Motor neuron (in vitro differentiated cells): ENCODE results near the gene STOX2. TPM values are rescaled to one million over a fixed set of nuclear protein-coding genes. Genes with fewer than 3 reads are reported as not detected.

ENCODE experiments used
- ATAC-seq, 8 experiments: fragments of 200-7000 bp; cut with Tn5 transposase; replicated peaks in 6 of 8; 2 replicates each; pipeline ENCODE4 v1.8.0; 2021; ENCODE audit warnings: mild to moderate bottlenecking in 8 of 8, moderate library complexity in 8 of 8
- H3K27ac ChIP-seq, 2 donors: fragments of 250-450 bp; sonication (Bioruptor Pico); 2 replicates each; pipeline ENCODE4 v1.9.0; 2021; ENCODE audit warnings: antibody characterized with exemption in 2 of 2, mild to moderate bottlenecking in 2 of 2, moderate library complexity in 1 of 2
- H3K4me1 ChIP-seq, 2 donors: fragments of 250-450 bp; sonication (Bioruptor Pico); replicated peaks in 1 of 2; 2 replicates each; pipeline ENCODE4 v1.6.1; 2021; ENCODE audit warnings: antibody characterized with exemption in 2 of 2, mild to moderate bottlenecking in 2 of 2, moderate library complexity in 1 of 2
- H3K4me3 ChIP-seq, 5 donors: fragments of 250-450 bp; sonication (Bioruptor Pico); 2 replicates each; pipeline ENCODE4 v1.9.0; 2021; ENCODE audit warnings: antibody characterized with exemption in 5 of 5, mild to moderate bottlenecking in 5 of 5, moderate library complexity in 4 of 5
- WGBS, 10 experiments: fragments of 450-650 bp; shearing (Covaris generic); methylation state at CpG; one replicate each; pipeline ENCODE4 v1.0.0; 2022; 5-methylcytosine and 5-hydroxymethylcytosine counted together
- in situ Hi-C, 9 experiments: fragments of 400-800 bp; cut with MboI; loops; one replicate each; pipeline ENCODE4 v1.15.0; 2021; ENCODE audit warnings: low sequenced_read_pairs in 9 of 9, low pct_unique_long_range_greater_than_20kb in 2 of 9; ENCODE audit not compliant: unreplicated experiment in 9 of 9
- total RNA-seq, 8 experiments: library from RNA; unstranded; fragments of 300-600 nt; gene quantifications; 2 replicates each; pipeline versions ENCODE4 v1.2.3 to v1.2.4, GENCODE V29; 2022

The STOX2 gene, protein sequence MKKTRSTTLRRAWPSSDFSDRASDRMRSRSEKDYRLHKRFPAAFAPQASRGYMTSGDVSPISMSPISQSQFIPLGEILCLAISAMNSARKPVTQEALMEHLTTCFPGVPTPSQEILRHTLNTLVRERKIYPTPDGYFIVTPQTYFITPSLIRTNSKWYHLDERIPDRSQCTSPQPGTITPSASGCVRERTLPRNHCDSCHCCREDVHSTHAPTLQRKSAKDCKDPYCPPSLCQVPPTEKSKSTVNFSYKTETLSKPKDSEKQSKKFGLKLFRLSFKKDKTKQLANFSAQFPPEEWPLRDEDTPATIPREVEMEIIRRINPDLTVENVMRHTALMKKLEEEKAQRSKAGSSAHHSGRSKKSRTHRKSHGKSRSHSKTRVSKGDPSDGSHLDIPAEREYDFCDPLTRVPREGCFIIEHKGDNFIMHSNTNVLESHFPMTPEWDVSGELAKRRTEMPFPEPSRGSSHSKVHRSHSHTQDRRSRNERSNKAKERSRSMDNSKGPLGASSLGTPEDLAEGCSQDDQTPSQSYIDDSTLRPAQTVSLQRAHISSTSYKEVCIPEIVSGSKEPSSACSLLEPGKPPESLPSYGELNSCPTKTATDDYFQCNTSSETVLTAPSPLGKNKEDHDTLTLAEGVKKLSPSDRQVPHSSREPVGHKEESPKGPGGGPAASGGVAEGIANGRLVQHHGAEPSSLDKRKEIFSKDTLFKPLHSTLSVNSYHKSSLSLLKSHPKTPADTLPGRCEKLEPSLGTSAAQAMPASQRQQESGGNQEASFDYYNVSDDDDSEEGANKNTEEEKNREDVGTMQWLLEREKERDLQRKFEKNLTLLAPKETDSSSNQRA (N-terminal part only)
- total RNA-seq, result 10 to 100 TPM in 5 of 8 experiments, under 1 TPM in 3; 0.09 to 31.4 (median 23.7) TPM

- peak within 1 kb of the TSS; percentile 78 to 86 for H3K27ac ChIP-seq
- peaks cover 18 to 25% of the 10 kb centered on the region in 2 donors for H3K4me1 ChIP-seq
- peak within 1 kb of the TSS; percentile 57 to 74 (median 64) for H3K4me3 ChIP-seq
- WGBS, 10 experiments, result 0 to 15% (median 0%) methylated on average over 3 to 16 of the region's 45 CpGs; no CpG with 5 or more reads in 3 of the 10 experiments
- peak; percentile 67 to 85 (median 83) for ATAC-seq
- in situ Hi-C loops, result no loop called here
These were observed at the start of gene STOX2 for GRCh38 chr4:183905081-183905592. STOX2 (plus strand) TSS chr4:183905307; CDS start chr4:183906791, 1,484 bp downstream.

GRCh38 chr4:183855323-183856190 lies 49.5 kb upstream of the STOX2 start:
- no peak for ATAC-seq
- no peak overlapping the region for H3K4me3 ChIP-seq
- 15 to 93% (median 82%) methylated on average over 3 to 13 of the region's 14 CpGs for WGBS, 10 experiments
- in situ Hi-C loops, result no loop called here
- H3K27ac ChIP-seq, result no peak overlapping the region
- no peaks in the 10 kb centered on the region for H3K4me1 ChIP-seq

GRCh38 chr4:183857040-183857439 lies 48.1 kb upstream of the STOX2 start:
- H3K4me1 ChIP-seq, result no peaks in the 10 kb centered on the region
- no peak overlapping the region for H3K27ac ChIP-seq
- in situ Hi-C loops, result no loop called here
- H3K4me3 ChIP-seq, result no peak overlapping the region
- WGBS, 10 experiments, result 56 to 83% (median 68%) methylated on average over 1 to 4 of the region's 5 CpGs; no CpG with 5 or more reads in 6 of the 10 experiments
- ATAC-seq, result no peak

GRCh38 chr4:183858011-183858615 lies 47.0 kb upstream of the STOX2 start:
- no peak for ATAC-seq
- 36 to 92% (median 60%) methylated on average over 1 to 10 of the region's 14 CpGs; no CpG with 5 or more reads in 1 of the 10 experiments for WGBS, 10 experiments
- no peak overlapping the region for H3K4me3 ChIP-seq
- H3K4me1 ChIP-seq, result peaks cover 0 to 4% of the 10 kb centered on the region in 2 donors
- in situ Hi-C loops, result no loop called here
- H3K27ac ChIP-seq, result no peak overlapping the region

GRCh38 chr4:183860119-183860518 lies 45.0 kb upstream of the STOX2 start:
- 0 to 100% (median 61%) methylated on average over 1 to 2 of the region's 2 CpGs; no CpG with 5 or more reads in 2 of the 10 experiments for whole genome bisulfite sequencing, 10 experiments

DNA sequence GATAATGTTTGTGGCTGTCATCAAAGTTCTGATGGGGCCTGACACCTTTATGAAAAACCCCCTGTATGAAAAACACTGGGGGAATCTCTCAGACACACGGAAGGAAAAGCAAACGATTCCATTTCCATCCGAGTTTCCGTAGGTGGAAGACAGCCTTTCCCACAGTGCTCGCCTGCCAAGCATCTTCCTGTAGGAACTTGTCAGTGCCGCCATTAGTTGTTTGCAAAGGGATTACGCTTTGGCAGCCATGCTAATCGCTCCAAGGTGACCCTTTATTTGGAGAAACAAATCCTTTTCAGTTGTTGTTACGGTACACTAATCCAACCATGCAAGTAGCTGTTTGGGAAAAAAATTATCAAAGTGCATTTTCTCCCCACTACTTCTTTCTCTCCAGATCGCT lies 44.4 kb upstream of the STOX2 start:
- Histone ChIP-seq H3K4me3 (no peak overlapping the region), H3K4me1 (peaks cover 0 to 4% of the 10 kb centered on the region in 2 donors), H3K27ac (no peak overlapping the region)
- in situ Hi-C loops, result no loop called here
- ATAC-seq, result no peak
- 31 to 100% (median 84%) methylated on average over 1 to 9 of the region's 10 CpGs; no CpG with 5 or more reads in 2 of the 10 experiments for WGBS, 10 experiments

More at GRCh38 chr4:183860119-183860518, 45.0 kb upstream of the STOX2 start:
- Histone ChIP-seq H3K4me3 (no peak overlapping the region), H3K4me1 (peaks cover 0 to 4% of the 10 kb centered on the region in 2 donors), H3K27ac (no peak overlapping the region)
- in situ Hi-C loops, result no loop called here
- ATAC-seq, result no peak

DNA sequence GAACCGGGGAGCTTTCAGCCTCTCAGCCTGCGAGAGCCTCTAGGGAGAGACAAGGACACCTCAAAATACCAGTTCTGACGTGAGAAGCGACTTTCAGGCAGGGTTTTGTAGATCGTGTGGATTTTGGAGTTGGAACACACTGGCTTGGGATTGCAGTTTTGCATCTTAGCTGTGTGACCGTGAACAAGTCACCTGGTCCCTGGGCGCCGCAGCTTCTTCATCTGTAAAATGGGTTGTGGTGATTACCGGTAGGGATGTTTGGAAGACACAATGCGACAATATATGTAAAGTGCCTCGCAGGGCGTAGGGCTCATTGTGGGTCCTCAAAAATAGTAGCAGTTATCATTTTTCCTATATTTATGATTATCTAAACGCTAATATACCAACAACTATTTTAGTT lies 43.7 kb upstream of the STOX2 start:
- in situ Hi-C loops, result no loop called here
- ATAC-seq, result no peak
- WGBS, 10 experiments, result 33 to 100% (median 88%) methylated on average over 1 to 8 of the region's 13 CpGs
- no peak overlapping the region for H3K4me3 ChIP-seq
- peaks cover 0 to 4% of the 10 kb centered on the region in 2 donors for H3K4me1 ChIP-seq
- H3K27ac ChIP-seq, result no peak overlapping the region

GRCh38 chr4:183863155-183863825 lies 41.8 kb upstream of the STOX2 start:
- ATAC-seq, result peak in 1 of 8 experiments; percentile 31
- WGBS, 10 experiments, result 12 to 90% (median 67%) methylated on average over 4 to 8 of the region's 8 CpGs; no CpG with 5 or more reads in 1 of the 10 experiments
- Histone ChIP-seq H3K27ac (no peak overlapping the region), H3K4me3 (no peak overlapping the region), H3K4me1 (peaks cover 0 to 4% of the 10 kb centered on the region in 2 donors)
- in situ Hi-C loops, result no loop called here

- no peak for ATAC-seq
These were observed 37.9 kb upstream of the STOX2 start for GRCh38 chr4:183867247-183867646.

GRCh38 chr4:183870997-183871396 lies 34.1 kb upstream of the STOX2 start:
- no peak overlapping the region for H3K27ac ChIP-seq
- no peak for ATAC-seq
- peaks cover 0 to 5% of the 10 kb centered on the region in 2 donors for H3K4me1 ChIP-seq
- H3K4me3 ChIP-seq, result no peak overlapping the region
- 0 to 100% (median 86%) methylated on average over 1 to 3 of the region's 3 CpGs; no CpG with 5 or more reads in 1 of the 10 experiments for WGBS, 10 experiments
- in situ Hi-C loops, result no loop called here

More at GRCh38 chr4:183867247-183867646, 37.9 kb upstream of the STOX2 start:
- H3K4me3 ChIP-seq, result no peak overlapping the region
- H3K27ac ChIP-seq, result no peak overlapping the region
- H3K4me1 ChIP-seq, result peaks cover 0 to 4% of the 10 kb centered on the region in 2 donors
- in situ Hi-C loops, result no loop called here
- 0 to 96% (median 48%) methylated on average over 1 to 7 of the region's 9 CpGs; no CpG with 5 or more reads in 2 of the 10 experiments for WGBS, 10 experiments

DNA sequence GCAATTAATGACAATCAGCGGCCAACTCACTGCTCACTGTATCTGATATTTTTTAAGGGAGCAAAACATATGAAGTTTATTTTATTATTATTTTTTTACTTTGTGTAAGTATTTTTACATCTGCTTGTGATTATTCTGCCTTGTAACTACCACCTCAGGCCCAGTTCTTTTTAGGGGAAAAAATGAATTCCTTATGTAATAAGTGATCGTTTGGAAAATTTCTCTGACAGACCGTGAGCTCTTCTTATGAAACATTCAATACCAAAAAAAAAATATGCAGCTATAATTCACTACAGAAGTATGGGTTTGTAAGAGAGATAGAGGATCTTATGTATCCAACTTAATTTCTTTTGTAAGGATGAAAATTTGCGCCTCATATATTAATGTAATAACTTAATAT lies 33.5 kb upstream of the STOX2 start:
- in situ Hi-C loops, result no loop called here
- Histone ChIP-seq H3K27ac (no peak overlapping the region), H3K4me3 (no peak overlapping the region), H3K4me1 (peaks cover 0 to 5% of the 10 kb centered on the region in 2 donors)
- no peak for ATAC-seq
- WGBS, 10 experiments, result 14 to 100% (median 86%) methylated on average over 1 to 4 of the region's 4 CpGs
